A172 (cell line): Measurements from ENCODE around the gene ACSF2. TPM values are rescaled to one million over a fixed set of nuclear protein-coding genes. Genes with fewer than 3 reads are reported as not detected.

Experiments used
- DNase-seq: peaks from one replicate; pipeline ENCODE4 v3.0.0-alpha.2; 2015; ENCODE audit warnings: low spot score
- total RNA-seq: library from RNA; depleted of rRNA; stranded (reverse); fragments of >200 nt; shearing (Covaris generic); gene quantifications from 2 replicates; pipeline ENCODE4 v1.2.3, GENCODE V29; 2014

Gene ACSF2
- total RNA-seq, 1 experiment from 2014 or later, result 41.0 TPM

DNA sequence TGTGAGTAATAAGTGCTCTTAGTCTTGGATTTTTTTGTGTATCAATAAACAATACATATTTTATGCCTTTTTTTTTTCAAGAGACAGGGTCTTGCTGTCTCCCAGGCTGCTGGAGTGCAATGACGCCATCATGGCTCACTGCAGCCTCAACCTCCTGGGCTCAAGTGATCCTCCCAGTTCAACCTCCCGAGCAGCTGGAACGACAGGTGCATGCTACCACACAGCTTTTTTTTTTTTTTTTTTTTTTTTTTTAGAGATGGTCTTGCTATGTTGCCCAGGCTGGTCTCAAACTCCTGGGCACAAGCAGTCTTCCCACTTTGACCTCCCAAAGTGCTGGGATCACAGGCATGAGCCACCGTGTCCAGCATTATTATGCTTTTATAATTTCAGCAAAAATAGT lies 13.0 kb downstream of the ACSF2 start:
- no peak for DNase-seq

- no peak for DNase-seq
Observed at GRCh38 chr17:50440172-50440837, 14.3 kb downstream of the ACSF2 start.

- no peak for DNase-seq
Observed at GRCh38 chr17:50440838-50441829, 15.1 kb downstream of the ACSF2 start.

DNA sequence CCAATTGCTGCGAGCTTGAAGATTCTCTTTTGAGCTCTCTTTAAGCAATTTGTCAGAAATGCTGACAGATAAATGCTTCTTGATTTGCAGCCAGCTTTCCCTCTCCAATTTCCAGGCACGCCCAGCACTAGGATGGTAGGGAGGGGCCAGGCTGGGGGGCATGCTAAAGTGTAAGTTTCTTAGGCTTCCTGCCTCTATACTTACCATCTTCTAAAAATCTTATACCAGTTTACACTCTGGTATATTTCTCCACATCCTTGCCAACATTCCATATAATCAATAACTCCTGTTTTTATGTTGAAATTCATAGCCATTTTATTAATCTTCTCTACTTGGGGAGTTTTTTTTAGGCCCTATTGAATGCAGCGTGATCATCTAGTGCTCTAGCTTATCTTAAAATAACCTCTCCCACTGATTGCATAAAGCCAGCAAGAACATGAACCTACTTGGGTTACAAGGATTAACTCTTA lies 17.5 kb downstream of the ACSF2 start:
- DNase-seq, result no peak

GRCh38 chr17:50444841-50445715 lies 19.1 kb downstream of the ACSF2 start:
- DNase-seq, result no peak

GRCh38 chr17:50445730-50446325 lies 19.8 kb downstream of the ACSF2 start:
- no peak for DNase-seq

GRCh38 chr17:50447870-50448595 lies 22.0 kb downstream of the ACSF2 start:
- no peak for DNase-seq

DNA sequence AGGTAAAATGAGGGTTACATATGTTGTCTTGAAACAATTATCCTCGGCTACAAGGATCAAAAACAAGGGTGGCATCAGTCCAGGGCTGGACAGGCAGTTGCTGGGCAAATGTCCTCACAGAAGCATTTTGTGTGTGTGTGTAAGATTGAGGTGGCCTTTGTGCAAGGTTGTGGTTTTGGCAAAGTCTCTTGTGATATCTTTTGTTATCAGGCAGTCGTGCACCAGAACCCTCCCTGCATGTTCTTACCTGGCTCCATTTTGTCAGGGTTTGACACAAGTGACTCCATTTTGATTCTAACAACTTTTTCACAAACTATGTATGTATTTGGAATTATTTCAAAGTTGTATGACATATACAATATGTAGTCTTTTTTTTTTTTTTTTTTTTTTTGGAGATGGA lies 22.6 kb downstream of the ACSF2 start:
- no peak for DNase-seq

- no peak for DNase-seq
Observed at GRCh38 chr17:50451943-50452629, 26.1 kb downstream of the ACSF2 start.

- DNase-seq, result no peak
Observed at GRCh38 chr17:50452630-50453300, 26.7 kb downstream of the ACSF2 start.

DNA sequence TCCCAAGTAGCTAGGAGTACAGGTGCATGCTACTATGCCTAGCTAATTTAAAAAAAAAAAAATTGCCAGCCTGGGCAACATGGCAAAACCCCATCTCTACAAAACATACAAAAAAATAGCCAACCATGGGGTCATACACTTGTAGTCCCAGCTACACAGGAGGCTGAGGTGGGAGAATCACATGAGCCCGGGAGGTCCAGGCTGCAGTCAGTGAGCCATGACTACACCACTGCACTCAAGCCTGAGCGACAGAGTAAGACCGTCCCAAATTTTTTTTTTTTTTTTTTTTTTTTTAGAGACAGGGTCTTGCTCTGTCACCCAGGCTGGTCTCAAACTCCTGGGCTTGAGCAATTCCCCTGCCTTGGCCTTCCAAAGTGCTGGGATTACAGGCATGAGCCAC lies 27.9 kb downstream of the ACSF2 start:
- no peak for DNase-seq

DNA sequence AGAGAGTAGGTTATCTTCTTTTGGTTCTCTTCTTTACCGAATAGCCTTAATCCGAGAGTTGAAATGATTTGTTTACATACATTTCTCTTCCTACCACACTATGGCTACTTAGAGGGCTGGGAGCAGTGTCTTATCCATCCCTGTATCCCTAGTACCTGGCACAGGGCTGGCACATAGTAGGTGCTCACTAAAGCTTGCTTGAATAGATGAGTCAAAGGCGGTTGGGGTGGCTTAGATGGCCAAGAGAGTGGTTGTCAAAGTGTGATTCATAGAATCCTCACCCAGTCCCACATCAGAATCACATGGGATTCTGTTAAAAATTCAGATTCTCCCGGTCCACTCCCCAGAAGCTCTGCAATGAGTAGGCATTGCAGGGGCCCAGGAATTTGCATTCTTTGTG lies 31.6 kb downstream of the ACSF2 start:
- DNase-seq, result no peak

DNA sequence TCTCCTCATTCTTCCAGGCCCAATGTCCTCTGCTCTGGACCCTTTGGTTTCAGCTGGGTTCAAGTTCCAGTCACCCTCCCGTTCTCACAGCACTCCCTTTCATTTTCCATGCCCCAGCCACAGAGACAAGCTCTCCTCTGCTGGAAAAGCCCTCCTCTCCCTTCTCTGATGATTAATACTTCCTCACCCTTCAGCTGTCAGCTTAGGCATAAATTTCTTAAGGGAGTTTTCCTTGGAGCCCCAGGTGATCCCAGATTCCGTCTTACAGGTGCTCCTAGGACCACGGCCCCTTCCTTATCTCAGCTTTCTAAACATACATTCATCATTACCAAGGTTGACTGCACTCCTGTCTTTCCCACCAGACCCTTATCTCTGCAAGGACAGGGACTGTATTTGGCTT lies 32.3 kb downstream of the ACSF2 start:
- DNase-seq, result peak; percentile 21

- peak; percentile 57 for DNase-seq
Observed at GRCh38 chr17:50458701-50459676, 33.0 kb downstream of the ACSF2 start.

GRCh38 chr17:50459756-50460155 lies 33.7 kb downstream of the ACSF2 start:
- no peak for DNase-seq

- no peak for DNase-seq
Observed at GRCh38 chr17:50460831-50461526, 35.0 kb downstream of the ACSF2 start.

DNA sequence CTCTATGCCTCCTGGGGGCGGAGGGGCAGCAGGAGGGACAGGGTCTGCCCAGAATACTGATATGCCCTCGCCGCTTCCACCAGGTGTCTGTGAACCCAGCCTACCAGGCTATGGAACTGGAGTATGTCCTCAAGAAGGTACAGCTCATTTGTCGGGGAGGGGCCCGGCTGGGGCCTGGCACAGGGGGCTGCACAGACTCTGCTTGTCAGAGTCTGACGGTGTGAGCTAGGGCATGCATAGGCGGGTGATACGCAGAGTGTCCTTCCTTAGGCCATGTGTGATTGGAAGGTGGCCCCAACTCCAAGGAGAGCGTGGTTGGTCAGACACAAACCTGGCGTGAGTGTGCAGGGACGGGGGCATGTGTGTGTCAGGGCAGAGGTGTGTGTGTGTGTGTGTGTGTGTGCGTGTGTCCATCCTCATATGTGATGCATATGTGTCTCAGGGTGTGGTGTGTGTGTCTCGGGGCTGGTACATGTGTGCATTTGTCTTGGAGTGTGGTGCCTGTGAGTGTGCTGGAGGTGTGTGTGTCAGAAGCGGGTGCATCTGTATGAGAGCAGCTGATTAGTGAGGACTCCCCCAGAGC lies 35.6 kb downstream of the ACSF2 start:
- DNase-seq, result no peak
